ENCODE results near the gene MICAL1.

Gene MICAL1

DNA sequence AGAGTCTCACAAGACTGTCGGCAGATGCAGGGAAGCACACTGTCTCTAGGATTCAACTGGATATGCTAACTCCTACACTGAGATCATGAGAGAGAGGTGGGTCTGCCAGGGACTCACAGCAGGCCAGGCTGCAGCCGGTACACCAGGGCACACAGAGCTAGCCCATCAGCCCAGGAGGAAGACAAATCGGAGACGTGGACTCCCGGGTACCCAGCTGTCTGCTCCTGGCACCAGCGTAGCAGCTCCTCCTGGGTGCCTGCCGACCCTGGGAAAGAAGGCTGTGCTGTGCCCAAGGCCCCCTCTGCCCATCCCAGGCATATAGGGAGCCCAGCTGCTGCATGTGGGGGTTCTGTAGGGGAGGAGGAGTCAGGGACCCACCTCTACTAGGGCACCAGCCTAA lies 7.0 kb downstream of the MICAL1 start:
- Histone ChIP-seq H3K4me3 (ENCODE audit: low read depth, low read length) (no peak overlapping the region), H3K9me3 (no peaks in the 10 kb centered on the region; the same call in 1 of the 2 replicates), H3K27me3 (no peaks in the 10 kb centered on the region), H3K4me1 (peaks cover under 1% of the 10 kb centered on the region; the same call in 1 of the 2 replicates), H3K36me3 (peaks cover 42% of the 10 kb centered on the region)
- TF ChIP-seq, protein P1, sequence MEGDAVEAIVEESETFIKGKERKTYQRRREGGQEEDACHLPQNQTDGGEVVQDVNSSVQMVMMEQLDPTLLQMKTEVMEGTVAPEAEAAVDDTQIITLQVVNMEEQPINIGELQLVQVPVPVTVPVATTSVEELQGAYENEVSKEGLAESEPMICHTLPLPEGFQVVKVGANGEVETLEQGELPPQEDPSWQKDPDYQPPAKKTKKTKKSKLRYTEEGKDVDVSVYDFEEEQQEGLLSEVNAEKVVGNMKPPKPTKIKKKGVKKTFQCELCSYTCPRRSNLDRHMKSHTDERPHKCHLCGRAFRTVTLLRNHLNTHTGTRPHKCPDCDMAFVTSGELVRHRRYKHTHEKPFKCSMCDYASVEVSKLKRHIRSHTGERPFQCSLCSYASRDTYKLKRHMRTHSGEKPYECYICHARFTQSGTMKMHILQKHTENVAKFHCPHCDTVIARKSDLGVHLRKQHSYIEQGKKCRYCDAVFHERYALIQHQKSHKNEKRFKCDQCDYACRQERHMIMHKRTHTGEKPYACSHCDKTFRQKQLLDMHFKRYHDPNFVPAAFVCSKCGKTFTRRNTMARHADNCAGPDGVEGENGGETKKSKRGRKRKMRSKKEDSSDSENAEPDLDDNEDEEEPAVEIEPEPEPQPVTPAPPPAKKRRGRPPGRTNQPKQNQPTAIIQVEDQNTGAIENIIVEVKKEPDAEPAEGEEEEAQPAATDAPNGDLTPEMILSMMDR (IDR thresholded peaks at IDR 0.05; ENCODE audit: low read depth, low read length) = no peak
- DNase-seq = no peak

DNA sequence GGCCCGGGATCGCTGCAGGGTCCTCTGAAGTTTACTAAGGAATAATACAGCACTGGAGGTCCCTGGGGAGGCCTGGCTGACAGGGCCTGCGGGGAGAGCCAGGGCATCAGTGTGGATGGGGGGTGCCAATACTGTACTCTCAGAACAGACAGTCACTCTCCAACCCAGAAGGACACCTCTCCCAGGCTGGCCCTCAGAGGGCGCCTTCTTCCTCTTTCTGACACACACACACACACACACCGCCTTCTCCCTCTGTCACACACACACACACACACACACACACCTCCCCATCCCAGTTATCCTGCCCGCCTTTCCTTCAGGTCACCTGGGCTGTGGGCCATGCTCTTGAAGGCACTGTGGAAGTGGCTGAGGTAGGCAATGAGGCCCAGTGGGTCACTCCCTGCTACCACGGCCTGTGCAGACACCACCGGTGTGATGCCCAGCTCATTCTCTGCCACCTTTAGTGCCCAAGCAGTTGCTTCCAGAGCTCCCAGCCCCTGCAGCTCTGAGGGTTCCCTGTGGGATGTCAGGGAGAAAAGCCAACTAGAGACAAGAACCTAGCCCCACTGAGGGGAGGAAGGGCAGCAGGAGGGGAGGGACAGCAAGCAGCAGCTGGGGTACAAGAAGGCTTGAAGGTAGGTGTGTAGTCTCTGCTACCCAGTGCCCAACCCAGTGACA lies 7.6 kb downstream of the MICAL1 start:
- H3K4me1 ChIP-seq = no peaks in the 10 kb centered on the region
- peak; percentile 51 for DNase-seq
- H3K36me3 ChIP-seq = peaks cover 46% of the 10 kb centered on the region

DNA sequence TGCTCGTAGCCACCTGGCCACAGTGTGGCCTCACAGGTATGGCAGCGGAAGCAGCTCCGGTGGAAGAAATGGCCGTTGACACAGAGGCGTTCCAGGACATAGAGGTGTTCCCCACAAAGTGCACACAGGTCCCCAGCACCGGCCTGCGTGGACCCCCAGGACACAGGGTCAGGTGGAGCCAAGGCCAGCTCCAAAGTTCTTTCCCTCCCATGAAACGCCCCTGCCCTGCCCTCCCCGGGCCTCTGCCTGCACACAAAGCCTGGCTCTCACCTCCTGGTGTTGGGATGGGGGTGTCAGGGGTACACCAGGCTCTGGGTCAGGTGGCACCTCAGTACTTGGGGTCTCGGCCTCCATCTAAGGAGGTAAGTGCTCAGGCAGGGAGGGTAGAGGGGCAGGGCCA lies 8.5 kb downstream of the MICAL1 start:
- Histone ChIP-seq H3K4me1 (no peaks in the 10 kb centered on the region), H3K27me3 (no peaks in the 10 kb centered on the region), H3K4me3 (ENCODE audit: low read depth, low read length) (no peak overlapping the region), H3K36me3 (peaks cover 49% of the 10 kb centered on the region), H3K9me3 (no peaks in the 10 kb centered on the region; the same call in 1 of the 2 replicates)
- DNase-seq = no peak
- TF ChIP-seq, protein P1 (IDR thresholded peaks at IDR 0.05; ENCODE audit: low read depth, low read length) = no peak

More for the DNA sequence above, 7.6 kb downstream of the MICAL1 start:
- H3K9me3 ChIP-seq = no peaks in the 10 kb centered on the region; the same call in 1 of the 2 replicates
- H3K4me3 ChIP-seq (ENCODE audit: low read depth, low read length) = no peak overlapping the region
- TF ChIP-seq, protein P1 (IDR thresholded peaks at IDR 0.05; ENCODE audit: low read depth, low read length) = no peak
- H3K27me3 ChIP-seq = no peaks in the 10 kb centered on the region

DNA sequence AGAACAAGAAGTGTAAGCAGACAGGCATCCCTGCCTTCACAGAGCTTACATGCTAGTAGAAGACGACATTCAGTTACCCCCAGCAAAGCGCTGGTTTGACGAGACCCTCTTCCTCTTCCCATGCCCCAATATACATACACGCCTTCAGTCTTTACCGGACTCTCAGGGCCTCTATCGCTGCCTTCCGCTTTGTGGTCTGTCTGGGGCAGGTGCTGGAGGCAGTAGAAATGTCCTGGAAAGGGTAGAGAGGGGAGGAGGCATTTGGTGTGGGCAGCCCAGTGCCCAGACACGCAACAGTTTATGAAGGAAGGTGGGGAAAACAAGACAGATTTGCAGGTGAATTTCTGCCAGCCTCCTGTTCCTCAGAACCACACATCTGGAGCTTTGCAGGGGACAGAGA lies 9.0 kb downstream of the MICAL1 start:
- no peak overlapping the region for H3K4me3 ChIP-seq (ENCODE audit: low read depth, low read length)
- H3K4me1 ChIP-seq = no peaks in the 10 kb centered on the region; the same call in 1 of the 2 replicates
- no peaks in the 10 kb centered on the region; the same call in 1 of the 2 replicates for H3K9me3 ChIP-seq
- no peaks in the 10 kb centered on the region; the same call in 1 of the 2 replicates for H3K27me3 ChIP-seq
- H3K36me3 ChIP-seq = peaks cover 44% of the 10 kb centered on the region
- TF ChIP-seq, protein P1 (IDR thresholded peaks at IDR 0.05; ENCODE audit: low read depth, low read length) = no peak
- no peak for DNase-seq

DNA sequence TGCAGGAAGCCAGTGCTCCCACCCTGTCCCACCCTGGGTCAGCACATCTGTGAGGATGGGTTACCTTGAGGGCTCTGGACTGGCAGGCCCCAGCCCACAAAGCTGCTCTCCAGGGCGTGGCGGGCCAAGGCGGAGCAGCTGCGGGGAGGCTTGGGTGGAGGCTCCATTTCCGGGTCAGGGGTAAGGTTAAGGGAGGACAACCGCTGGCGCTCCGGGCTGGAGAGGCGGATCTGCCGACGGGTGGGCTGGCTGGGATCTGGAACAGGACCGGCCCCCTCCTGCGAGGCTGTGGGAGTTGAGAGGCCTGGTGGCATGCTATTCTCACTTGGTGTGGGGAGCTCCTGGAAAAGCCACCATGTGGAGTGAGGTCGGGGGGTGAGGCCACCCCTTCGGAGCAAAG lies 9.5 kb downstream of the MICAL1 start:
- TF ChIP-seq, protein P1 (IDR thresholded peaks at IDR 0.05; ENCODE audit: low read depth, low read length) = no peak
- no peak for DNase-seq
- Histone ChIP-seq H3K4me1 (no peaks in the 10 kb centered on the region; the same call in 1 of the 2 replicates), H3K4me3 (ENCODE audit: low read depth, low read length) (no peak overlapping the region), H3K27me3 (no peaks in the 10 kb centered on the region; the same call in 1 of the 2 replicates), H3K36me3 (peaks cover 40% of the 10 kb centered on the region), H3K9me3 (no peaks in the 10 kb centered on the region; the same call in 1 of the 2 replicates)

DNA sequence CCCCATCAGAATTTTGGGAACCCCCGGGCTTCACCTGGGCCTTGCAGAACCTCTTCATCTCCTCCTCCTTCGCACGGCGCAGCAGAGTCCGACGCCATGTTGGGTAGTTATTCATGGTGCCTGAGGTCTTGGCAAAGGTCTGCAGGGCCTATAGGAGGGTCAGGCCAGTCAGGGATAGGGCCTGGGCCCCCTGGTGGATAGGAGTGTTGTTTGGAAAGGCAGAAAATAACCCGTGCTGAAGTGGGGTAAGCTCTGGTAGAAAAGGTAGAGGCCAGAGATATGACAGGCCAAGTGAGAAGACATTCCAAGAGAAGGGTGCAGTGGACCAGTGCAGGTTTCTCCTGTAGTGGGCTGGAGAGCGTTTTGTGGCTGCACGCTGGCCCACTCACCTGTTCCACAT lies 10.2 kb downstream of the MICAL1 start:
- DNase-seq = no peak
- H3K36me3 ChIP-seq = peaks cover 40% of the 10 kb centered on the region
- no peaks in the 10 kb centered on the region; the same call in 1 of the 2 replicates for H3K9me3 ChIP-seq
- TF ChIP-seq, protein P1 (IDR thresholded peaks at IDR 0.05; ENCODE audit: low read depth, low read length) = peak; percentile 30
- H3K4me1 ChIP-seq = no peaks in the 10 kb centered on the region; the same call in 1 of the 2 replicates
- H3K4me3 ChIP-seq (ENCODE audit: low read depth, low read length) = no peak overlapping the region
- H3K27me3 ChIP-seq = no peaks in the 10 kb centered on the region; the same call in 1 of the 2 replicates

Measured in BE2C (cell line).